HG02840 (cell line): ENCODE data around the gene TMPRSS15.
"Not testable (repeated sequence)": the region's sequence is repeated elsewhere in the genome, so short reads cannot be mapped to it uniquely, and the experiment has no call there.

Source experiments
- ATAC-seq: cut with Tn5 transposase; IDR thresholded peaks from one replicate; pipeline ENCODE4 v1.9.1; 2021; ENCODE audit warnings: mild to moderate bottlenecking, moderate library complexity, moderate number of reproducible peaks; ENCODE audit not compliant: unreplicated experiment, low FRiP score

Gene TMPRSS15

GRCh38 chr21:18403735-18404450 lies at the start of gene TMPRSS15:
Gene TMPRSS15, minus strand, starts transcription at chr21:18403785. Its CDS starts 163 bp downstream, at chr21:18403622.
- no peak for ATAC-seq

GRCh38 chr21:18451670-18452069 lies 48.1 kb upstream of the TMPRSS15 start:
- ATAC-seq, result no peak

GRCh38 chr21:18449605-18450550 lies 46.3 kb upstream of the TMPRSS15 start:
- ATAC-seq, result no peak

- no peak for ATAC-seq
Measured at GRCh38 chr21:18443701-18444100, 40.1 kb upstream of the TMPRSS15 start.

GRCh38 chr21:18443085-18443484 lies 39.5 kb upstream of the TMPRSS15 start:
- no peak for ATAC-seq

- ATAC-seq, result no peak
Measured at GRCh38 chr21:18430341-18430740, 26.8 kb upstream of the TMPRSS15 start.

GRCh38 chr21:18424276-18424675 lies 20.7 kb upstream of the TMPRSS15 start:
- ATAC-seq, result no peak

GRCh38 chr21:18417141-18417790 lies 13.7 kb upstream of the TMPRSS15 start:
- no peak for ATAC-seq

GRCh38 chr21:18411565-18411964 lies 8.0 kb upstream of the TMPRSS15 start:
- ATAC-seq, result no peak

GRCh38 chr21:18409579-18409978 lies 6.0 kb upstream of the TMPRSS15 start:
- no peak for ATAC-seq

GRCh38 chr21:18398843-18399242 lies 4.7 kb downstream of the TMPRSS15 start:
- ATAC-seq, result no peak

GRCh38 chr21:18387994-18388393 lies 15.6 kb downstream of the TMPRSS15 start:
- ATAC-seq, result no peak

GRCh38 chr21:18384771-18385170 lies 18.8 kb downstream of the TMPRSS15 start:
- no peak for ATAC-seq

- not testable (repeated sequence) for ATAC-seq
Measured at GRCh38 chr21:18382934-18383619, 20.5 kb downstream of the TMPRSS15 start.

GRCh38 chr21:18382141-18382540 lies 21.4 kb downstream of the TMPRSS15 start:
- ATAC-seq, result no peak

GRCh38 chr21:18373606-18374005 lies 30.0 kb downstream of the TMPRSS15 start:
- no peak for ATAC-seq

GRCh38 chr21:18370301-18370700 lies 33.3 kb downstream of the TMPRSS15 start:
- ATAC-seq, result no peak

GRCh38 chr21:18369115-18369514 lies 34.5 kb downstream of the TMPRSS15 start:
- no peak for ATAC-seq

- no peak for ATAC-seq
Measured at GRCh38 chr21:18368205-18368604, 35.4 kb downstream of the TMPRSS15 start.

GRCh38 chr21:18356801-18357200 lies 46.8 kb downstream of the TMPRSS15 start:
- ATAC-seq, result no peak
